Measurements from ENCODE around the gene DNM1.
A peak's percentile ranks its signal among the peaks of the same experiment; 100 is the strongest.
"Not testable (repeated sequence)": the region's sequence is repeated elsewhere in the genome, so short reads cannot be mapped to it uniquely, and the experiment has no call there.

DNM1 gene

GRCh38 chr9:128178806-128179431 lies 24.3 kb upstream of the DNM1 start:
- DNase-seq, result no peak

- no peak for DNase-seq
Measured at GRCh38 chr9:128180001-128180400, 23.2 kb upstream of the DNM1 start.

GRCh38 chr9:128180447-128180846 lies 22.7 kb upstream of the DNM1 start:
- no peak for DNase-seq

DNA sequence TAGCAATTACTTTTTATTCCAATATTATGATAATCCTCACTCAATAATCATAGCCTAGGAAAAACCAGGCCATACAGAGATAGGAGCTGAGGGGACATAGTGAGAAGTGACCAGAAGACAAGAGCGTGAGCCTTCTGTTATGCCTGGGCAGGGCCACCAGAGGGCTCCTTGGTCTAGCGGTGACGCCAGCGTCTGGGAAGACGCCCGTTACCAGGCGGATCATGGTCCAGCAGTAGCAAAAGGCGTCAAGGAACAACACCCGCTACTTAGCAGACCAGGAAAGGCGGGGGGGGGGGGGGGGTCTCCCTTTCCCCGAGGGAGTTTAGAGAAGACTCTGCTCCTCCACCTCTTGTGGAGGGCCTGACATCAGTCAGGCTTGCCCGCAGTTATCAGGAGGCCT lies 21.7 kb upstream of the DNM1 start:
- DNase-seq, result not testable (repeated sequence)

- no peak for DNase-seq
Measured at GRCh38 chr9:128182893-128183588, 20.1 kb upstream of the DNM1 start.

GRCh38 chr9:128185979-128186965 lies 16.9 kb upstream of the DNM1 start:
- no peak for DNase-seq

DNA sequence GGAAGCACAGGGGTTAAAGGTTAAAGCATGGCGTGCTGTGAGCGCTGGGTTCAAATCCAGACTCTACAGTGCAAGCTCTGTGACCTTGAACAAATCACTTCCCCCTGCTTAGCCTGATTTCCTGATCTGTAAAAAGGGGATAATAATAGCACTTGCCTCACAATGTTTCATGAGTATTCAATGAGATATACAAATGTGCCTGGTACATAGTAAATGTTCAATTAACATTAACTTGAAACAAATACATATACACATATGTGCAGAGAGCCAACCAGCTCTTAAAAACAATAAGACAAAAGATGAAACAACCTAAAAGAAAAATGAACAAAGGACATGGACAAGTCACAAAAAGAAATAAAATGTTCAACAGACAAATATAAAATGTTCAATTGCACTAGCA lies 15.8 kb upstream of the DNM1 start:
- no peak for DNase-seq

- no peak for DNase-seq
Measured at GRCh38 chr9:128188209-128188608, 15.0 kb upstream of the DNM1 start.

DNA sequence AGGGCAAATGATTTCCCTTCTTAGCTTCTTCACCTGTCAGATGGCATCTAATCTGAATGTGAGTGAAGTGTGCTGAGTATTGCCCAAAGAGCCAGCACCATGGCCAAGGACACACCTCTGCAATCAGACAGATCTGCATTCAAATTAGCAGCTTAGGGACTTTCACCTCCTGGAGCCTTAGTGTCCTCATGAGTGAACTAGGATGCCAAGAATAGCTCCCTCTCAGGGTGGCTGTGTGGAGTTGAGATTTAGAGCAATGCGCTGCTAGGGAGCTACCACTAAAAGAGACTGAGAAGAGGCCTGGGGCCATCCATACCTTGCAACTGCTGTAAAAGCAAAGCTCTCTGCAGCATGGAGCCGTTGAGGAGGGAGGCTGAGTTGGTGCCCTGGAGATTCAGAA lies 13.2 kb upstream of the DNM1 start:
- DNase-seq, result no peak

- no peak for DNase-seq
Measured at GRCh38 chr9:128190516-128191405, 12.4 kb upstream of the DNM1 start.

- DNase-seq, result peak; percentile 61
Measured at GRCh38 chr9:128191406-128192046, 11.7 kb upstream of the DNM1 start, which contains the start of gene CIZ1. TSS of gene CIZ1 (minus strand) at chr9:128191572. CDS start at chr9:128190857, 715 bp downstream.

GRCh38 chr9:128192601-128193371 lies 10.4 kb upstream of the DNM1 start:
- peak; percentile 95 for DNase-seq

- no peak for DNase-seq
Measured at GRCh38 chr9:128193469-128194096, 9.6 kb upstream of the DNM1 start.

DNA sequence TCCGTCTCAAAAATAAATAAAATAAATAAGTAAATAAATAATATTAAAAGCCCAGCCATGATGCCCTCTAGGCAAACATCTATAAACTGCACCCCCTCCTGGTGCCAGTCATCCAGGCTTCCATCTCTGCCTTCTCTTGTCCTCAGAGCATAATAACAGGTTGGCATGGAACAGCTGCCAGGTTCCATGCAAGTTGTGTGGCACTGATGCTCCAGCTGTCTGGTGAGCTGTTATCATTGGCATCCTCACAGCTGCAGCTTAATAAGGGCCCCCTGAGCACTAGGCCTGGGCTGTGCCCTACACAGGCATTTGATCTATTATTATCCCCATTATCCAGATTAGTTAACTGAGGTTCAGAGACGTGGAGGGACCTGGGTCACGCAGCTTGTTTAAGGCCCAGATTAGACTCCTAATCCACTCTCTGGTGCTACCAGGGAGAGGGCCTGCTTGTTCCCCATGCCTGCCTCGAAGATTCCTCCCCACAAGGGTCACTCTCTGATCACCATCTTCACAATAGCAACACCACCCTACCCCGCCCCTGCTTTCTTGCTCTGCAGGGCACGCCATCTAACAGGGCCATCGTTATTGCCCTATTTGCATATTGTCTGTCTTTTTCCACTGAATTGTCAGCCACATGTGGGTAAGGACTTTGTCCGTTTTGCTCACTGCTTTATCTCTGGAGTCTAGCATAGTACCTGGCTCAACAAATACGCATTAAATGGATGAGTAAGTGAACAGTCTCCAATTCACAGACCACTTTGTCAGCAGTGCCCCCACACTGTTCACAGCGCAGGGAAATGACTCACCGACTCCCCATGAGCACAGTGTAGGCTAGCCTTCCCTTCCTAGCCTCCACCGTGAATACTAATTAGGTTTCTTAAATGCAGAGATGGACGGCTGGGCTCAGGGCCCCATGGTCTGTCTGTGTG lies 1.5 kb upstream of the DNM1 start:
- DNase-seq, result no peak

GRCh38 chr9:128202648-128203023 lies 543 bp upstream of the DNM1 start:
- no peak for DNase-seq

- peak; percentile 52 for DNase-seq
Measured at GRCh38 chr9:128203707-128204551, 750 bp downstream of the DNM1 start.

- DNase-seq, result no peak
Measured at GRCh38 chr9:128204858-128205257, 1.7 kb downstream of the DNM1 start.

DNA sequence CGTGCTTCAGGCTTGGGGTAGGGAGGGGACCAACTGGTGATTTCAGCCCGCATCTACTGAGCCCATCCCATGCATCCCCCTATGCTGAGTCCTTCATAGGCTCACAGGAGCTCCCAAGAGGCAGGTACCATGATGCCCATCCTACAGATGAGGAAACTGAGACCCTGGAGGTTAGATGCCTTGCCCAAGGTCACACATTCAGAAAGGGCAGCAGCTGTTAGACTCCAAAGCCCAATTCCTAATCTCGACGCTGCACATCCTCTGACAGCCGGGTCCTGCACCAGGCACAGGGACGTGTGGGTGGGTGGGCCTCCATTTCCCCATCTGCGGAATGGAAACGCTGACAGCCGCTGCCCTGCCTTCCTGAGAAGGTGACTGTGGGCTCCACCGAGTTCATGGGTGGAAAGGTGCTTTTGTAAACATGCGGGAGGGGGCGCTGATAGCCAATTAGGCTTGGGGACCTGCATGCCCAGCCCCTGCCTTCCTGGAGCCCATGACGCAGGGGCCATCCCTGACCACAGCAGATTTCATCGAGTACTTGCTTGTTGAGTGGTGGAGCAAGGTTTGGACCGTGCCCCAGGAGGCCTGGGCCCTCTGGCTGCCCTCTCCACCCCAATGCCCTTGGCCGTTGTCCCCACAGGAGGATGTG lies 2.2 kb downstream of the DNM1 start:
- no peak for DNase-seq
